GM18867 (cell line): ENCODE results near the gene DRD1.
"Not testable (repeated sequence)": the region's sequence is repeated elsewhere in the genome, so short reads cannot be mapped to it uniquely, and the experiment has no call there.

Experiments
- ATAC-seq: cut with Tn5 transposase; IDR thresholded peaks from one replicate; pipeline ENCODE4 v1.9.1; 2021; ENCODE audit warnings: mild to moderate bottlenecking, moderate library complexity; ENCODE audit not compliant: unreplicated experiment

Gene DRD1

DNA sequence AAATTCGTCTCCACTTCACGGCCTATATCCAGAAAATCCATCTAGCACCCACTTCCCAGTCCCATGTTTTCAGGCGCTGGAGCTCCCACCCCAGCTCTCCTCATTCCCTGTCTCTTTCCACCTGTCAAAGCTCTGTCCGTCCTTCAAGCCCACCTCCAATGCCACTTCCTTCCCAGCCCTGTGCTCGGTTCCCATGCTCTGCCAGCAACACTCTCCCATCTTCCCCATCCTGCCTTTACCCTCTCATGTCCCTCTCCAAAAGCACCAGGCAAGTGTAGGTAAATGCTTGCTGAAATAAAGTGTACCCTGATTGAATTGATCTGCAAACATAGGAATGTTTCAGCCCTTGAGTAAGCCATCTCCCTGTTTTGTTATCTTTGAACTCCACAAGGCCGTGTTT lies 9.2 kb downstream of the DRD1 start:
- no peak for ATAC-seq

GRCh38 chr5:175427762-175428161 lies 16.2 kb downstream of the DRD1 start:
- no peak for ATAC-seq

DNA sequence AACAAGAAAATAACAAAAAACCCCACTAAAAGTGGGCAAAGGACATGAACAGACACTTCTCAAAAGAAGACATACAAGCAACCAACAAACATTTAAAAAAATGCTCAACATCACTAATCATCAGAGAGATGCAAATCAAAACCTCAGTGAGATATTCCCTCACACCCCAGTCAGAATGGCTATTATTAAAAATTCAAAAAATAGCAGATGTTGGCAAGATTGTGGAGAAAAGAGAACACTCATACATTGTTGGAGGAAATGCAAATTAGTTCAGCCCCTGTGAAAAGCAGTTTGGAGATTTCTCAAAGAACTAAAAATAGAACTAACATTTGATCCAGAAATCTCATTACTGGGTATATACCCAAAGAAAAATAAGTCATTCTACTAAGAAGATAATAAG lies 19.4 kb downstream of the DRD1 start:
- not testable (repeated sequence) for ATAC-seq

DNA sequence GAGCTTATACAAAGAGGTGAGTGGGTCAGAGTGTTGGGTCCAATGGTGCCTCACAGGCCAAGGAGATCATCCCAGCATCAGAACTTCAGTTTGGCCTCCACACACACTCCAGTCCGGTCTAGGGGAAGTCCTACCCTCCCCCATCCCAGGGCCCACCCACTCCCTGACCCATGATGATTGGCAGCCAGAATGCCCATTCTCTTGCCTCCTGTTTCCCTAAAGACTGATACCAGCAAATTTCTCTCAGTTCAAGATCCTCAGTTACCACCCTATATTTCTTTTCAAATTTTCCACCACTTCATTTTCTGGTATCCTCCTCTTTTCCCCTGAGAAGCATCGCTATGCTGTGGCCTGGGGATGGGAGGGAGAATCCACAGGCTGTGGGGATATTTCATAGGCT lies 21.9 kb downstream of the DRD1 start:
- ATAC-seq, result no peak

DNA sequence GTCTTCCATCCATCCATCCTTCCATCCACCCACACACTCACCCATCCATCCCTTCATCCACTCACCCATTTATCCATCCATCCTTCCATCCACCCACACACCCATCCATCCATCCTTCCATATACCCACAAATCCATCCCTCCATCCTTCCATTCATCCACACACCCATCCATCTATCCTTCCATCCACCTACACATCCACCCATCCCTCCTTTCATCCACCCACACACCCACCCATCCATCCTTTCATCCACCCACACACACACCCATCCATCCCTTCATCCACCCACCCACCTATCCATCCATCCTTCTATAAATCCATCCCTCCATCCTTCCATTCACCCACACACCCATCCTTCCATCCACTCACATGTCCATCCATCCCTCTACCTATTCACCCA lies 23.6 kb downstream of the DRD1 start:
- ATAC-seq, result no peak

DNA sequence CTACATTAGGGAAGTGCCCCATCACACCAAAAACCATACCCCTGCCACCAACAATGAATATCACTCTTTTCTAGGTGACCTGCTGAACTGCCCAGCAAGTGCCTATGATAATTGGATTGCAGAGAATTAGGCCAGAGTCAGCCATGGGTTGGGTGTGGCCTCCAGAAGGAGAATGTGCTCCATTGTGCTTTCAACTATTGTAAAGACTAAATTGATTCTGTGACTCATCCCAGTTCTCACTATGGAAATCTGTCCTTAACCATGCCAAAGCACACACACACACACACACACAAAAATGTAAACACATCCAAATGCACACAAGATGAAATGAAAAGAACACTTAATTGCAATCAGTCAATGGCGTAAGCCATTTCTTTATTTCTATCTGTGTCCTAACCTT lies 25.7 kb downstream of the DRD1 start:
- no peak for ATAC-seq

DNA sequence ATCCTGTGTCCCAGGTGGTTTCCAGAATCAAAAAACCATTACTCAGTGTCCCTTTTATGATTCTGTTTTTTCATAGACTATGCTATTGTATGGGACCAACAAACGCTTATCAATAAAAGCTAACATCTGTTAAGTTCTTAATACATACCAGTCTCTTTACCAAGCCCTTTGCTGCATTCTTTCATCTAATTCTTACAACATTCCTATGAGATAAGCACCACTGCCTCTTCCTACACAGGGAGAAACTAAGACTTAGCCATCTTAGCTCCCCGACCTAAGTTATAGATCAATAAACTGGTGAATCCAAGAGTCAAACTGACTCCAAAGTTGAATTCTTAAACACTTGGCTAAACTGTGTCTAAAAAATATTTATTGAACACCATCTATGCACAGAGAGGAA lies 26.6 kb downstream of the DRD1 start:
- ATAC-seq, result no peak

- no peak for ATAC-seq
These were observed 28.7 kb downstream of the DRD1 start for GRCh38 chr5:175415303-175415702.

DNA sequence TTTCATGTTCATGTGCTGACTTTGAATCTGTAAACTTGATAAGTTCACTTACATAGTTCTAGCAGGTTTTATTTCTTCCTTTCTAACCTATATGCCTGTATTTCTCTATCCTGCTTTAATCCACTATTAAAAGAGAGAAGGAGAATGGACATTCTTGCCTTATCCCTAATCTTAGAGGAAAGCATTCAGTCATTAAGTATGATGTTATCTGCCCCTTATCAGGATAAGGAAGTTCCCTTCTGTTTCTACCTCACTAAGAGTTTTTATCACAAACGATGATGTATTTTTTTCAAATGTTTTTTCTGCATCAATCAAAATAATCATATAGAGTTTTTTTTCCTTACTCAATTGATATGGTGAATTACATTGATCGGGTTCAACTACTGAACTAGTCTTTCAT lies 33.1 kb downstream of the DRD1 start:
- ATAC-seq, result no peak

DNA sequence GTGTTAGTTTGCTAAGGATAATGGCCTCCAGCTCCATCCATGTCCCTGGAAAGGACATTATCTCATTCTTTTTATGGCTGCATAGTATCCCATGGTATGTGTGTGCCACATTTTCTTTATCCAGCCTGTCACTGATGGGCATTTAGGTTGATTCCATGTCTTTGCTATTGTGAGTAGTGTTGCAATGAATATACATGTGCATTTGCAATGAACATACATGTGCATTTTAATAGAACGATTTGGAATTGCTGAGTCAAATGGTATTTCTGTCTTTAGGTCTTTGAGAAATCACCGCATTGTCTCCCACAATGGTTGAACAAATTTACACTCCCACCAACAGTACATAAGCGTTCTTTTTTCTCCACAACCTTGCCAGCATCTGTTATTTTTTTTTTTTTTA lies 37.7 kb downstream of the DRD1 start:
- ATAC-seq, result no peak

DNA sequence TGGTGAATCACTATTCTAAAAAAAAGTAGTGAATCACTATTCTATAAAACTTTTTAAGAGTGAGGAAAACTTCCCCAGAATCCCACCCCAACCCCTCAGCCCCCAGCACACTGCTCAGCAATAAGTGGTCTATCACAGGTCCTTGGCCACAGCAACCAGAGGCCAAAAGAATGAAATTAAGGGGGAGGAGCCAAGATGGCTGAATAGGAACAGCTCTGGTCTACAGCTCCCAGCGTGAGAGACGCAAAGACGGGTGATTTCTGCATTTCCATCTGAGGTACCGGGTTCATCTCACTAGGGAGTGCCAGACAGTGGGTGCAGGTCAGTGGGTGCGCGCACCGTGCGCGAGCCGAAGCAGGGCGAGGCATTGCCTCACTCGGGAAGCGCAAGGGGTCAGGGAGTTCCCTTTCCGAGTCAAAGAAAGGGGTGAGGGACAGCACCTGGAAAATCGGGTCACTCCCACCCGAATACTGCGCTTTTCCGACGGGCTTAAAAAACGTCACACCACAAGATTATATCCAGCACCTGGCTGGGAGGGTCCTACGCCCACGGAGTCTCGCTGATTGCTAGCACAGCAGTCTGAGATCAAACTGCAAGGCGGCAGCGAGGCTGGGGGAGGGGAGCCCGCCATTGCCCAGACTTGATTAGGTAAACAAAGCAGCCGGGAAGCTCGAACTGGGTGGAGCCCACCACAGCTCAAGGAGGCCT lies 46.2 kb downstream of the DRD1 start:
- not testable (repeated sequence) for ATAC-seq

- ATAC-seq, result not testable (repeated sequence)
These were observed 48.6 kb downstream of the DRD1 start for GRCh38 chr5:175395430-175395829.

DNA sequence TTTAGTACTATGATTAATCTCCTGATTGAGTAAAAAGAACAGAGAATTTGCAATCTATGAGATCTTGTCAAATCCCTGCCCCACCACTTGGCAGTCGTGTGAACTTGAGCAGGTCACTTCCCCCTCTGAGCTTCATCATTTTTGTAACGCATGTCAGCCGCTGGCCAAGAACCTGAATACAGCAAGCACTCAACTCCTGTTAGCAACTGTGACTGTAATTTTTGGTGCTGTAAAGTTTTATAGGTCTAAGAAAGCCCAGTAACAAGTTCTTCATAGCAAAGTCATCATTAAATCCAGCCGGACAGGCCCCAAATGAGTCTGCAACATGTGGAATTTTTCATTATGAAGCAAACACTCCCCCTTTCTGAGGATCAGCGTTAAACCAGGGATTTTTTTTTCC lies 49.4 kb downstream of the DRD1 start:
- ATAC-seq, result no peak

DNA sequence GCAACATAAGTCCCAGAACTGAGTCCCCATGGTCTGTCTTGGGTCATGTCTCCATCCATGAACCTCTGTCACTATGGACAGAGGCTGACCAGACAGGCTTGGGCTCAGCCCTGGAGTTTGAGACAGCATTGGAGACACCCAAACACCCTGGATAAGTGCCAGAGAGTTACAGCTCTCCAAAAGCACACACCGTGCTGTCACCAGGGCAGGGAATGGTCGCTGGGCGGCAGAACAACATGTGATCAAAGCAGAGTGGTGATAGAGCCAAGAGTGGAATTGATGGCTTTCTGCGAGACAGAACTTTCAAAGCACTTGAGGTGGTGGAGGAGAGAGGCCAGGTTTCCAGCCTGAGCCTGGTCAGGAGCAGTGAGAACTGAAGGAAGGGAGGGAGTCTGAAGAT lies 50.1 kb downstream of the DRD1 start:
- no peak for ATAC-seq

GRCh38 chr5:175392236-175392635 lies 51.7 kb downstream of the DRD1 start:
- ATAC-seq, result no peak

GRCh38 chr5:175390352-175391083 lies 53.5 kb downstream of the DRD1 start:
- no peak for ATAC-seq
